Suppressor macrophage treated with lipopolysaccharide for 4 hours (primary cell): ENCODE data around the gene PIK3R5.
"Not testable (repeated sequence)": the region's sequence is repeated elsewhere in the genome, so short reads cannot be mapped to it uniquely, and the experiment has no call there.

Experiments
- DNase-seq: peaks from one replicate; pipeline ENCODE4 v3.0.0-alpha.2; 2020

The PIK3R5 gene

DNA sequence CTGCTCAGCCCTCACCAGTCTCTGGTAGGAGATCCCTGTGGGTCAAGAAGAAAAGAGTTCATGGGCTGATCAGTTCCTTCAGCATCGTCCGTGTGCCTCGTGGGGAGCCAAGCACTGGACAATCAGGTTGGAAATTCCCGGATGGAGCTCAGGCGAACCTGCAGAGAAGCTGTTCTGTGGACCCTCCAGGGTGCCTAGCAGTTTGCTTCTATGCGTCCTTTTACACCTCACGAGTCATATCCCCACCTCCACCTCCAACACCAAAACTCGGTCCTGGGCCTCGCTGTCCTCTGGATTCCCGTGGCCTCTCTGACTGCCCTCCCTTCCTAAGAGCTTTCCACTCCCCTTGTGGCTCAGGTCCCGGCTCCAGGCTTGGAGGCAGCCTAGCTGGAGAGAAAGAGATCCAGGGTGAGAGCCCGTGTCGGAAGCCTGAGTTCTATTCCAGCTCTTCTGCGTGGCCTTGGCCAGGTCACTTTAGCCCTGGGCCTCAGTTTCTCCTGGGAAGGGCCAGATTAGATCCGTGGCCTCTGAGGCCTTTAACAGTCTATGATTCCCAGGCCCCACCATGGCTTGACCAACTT lies 71.8 kb downstream of the PIK3R5 start:
- DNase-seq = no peak

GRCh38 chr17:8893059-8893458 lies 72.4 kb downstream of the PIK3R5 start:
- DNase-seq = no peak

- peak; percentile 84 for DNase-seq
Measured at GRCh38 chr17:8892338-8892690, 73.2 kb downstream of the PIK3R5 start.

- no peak for DNase-seq
Measured at GRCh38 chr17:8890671-8891070, 74.8 kb downstream of the PIK3R5 start.

DNA sequence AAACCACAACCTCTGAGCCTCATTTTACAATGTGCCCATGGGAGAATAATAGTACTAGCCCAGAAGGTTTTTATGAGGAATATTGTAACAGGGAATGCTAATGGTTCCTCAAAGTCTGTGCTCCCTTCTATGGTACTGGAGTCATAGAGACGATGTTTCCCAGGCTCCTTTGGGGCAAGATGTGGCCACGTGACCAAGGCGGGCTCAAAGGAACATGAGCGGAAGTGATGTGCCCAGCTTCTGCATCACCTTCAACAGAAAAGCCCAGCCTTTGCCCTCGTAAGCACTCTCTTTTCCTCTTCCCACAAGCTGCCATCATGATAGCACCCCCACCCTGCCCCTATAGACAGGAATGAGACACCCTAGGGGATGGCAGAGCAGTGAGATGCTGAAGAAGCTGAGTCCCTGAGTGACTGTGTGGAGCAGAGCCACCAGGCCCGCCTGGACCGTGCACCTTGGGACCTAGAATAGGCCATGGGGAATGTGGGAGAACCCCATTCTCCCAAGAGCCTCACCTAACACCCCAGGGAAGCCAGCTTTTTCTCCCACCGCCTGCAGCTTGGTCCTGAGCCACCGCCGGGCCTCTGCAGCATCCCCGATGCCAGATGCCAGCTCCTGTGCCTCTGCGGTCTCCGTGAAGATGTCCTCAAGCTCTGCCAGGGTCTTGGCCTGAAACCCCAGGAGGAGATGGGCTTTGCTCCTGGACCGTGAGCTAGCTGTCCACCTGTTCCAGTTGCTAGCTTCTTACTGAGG lies 75.9 kb downstream of the PIK3R5 start:
- DNase-seq = no peak

DNA sequence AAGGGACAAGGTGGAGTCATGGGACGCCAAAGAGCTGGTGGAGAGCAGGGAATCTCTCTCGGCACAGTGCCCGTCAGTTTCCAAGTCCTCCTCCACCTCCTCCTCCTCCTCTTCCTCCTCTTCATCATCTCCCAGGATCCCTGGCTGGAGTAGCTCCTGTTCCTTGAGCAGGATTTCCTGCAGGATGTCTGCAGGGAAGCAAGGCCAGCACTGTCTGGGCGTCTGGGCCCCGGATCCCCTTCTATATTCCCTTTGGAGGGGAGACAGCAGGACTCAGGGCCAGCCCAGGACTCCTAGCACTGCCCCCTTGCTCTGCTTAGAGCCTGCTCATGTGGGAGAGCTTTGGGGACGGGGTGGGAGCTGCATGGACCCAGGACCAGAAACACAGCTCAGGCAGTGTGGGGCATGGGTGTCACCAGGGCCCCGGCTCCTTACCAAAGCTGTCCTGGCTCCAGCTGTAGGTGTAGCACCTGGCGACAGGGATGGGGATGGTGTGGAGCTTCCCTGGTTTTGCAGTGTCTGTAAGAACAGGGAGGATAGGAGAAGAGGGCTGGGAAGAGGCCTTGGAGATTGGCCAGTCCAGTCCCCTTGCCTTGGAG lies 76.7 kb downstream of the PIK3R5 start:
- DNase-seq = no peak

- no peak for DNase-seq
Measured at GRCh38 chr17:8887834-8888703, 77.4 kb downstream of the PIK3R5 start.

GRCh38 chr17:8887301-8887700 lies 78.2 kb downstream of the PIK3R5 start:
- no peak for DNase-seq

- DNase-seq = no peak
Measured at GRCh38 chr17:8885967-8886684, 79.4 kb downstream of the PIK3R5 start.

- not testable (repeated sequence) for DNase-seq
Measured at GRCh38 chr17:8885163-8885966, 80.1 kb downstream of the PIK3R5 start.

DNA sequence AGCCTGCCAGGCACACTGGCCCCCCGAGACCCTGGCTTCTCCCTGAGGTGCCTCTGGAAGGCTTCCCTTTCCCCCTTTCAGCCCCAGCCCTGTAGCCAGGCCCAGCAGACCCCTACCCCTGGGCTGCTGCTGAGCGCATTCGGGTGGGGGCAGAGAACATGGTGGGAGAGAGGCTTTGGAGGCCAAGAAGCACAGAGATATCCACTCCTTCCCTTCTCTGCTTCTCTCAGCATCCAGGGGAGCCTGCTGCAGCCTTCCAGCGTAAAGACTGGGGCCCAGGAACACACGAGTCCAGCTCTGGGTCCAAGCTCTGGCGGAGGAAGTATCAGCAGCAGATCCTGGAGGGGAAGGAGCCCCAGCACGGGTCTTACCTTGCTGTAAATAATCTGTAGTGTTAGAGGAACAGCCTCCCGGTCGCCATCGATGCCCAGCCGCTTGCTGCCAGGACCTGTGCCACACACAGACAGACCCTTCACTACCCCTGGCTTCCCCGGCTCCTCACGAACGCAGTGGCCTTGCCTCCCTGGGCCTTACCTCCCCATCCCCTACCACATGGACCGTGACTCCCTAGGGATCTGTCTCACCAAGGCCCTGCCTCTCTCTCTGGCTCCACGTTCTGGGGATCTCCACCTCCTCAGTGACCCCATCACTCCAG lies 81.0 kb downstream of the PIK3R5 start:
- DNase-seq = no peak

DNA sequence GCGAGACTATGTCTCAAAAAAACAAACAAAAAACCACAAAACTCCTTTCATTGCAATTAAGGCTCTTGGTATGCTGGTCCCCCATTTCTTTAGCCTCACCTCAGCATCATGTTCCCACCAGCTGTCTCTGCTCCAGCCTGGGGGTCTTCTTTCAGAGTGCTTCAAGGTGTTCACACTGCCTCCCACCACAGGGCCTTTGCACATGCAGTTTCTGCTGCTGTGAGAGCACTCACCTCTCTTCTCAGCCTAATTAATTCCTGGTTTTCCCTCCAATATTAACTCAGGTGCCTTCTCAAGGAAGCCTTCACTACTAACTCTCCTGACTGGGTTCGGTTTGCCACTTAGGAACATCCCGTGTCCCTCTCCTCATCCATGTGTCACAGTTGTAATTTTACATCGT lies 82.2 kb downstream of the PIK3R5 start:
- DNase-seq = no peak

- no peak for DNase-seq
Measured at GRCh38 chr17:8881606-8882005, 83.9 kb downstream of the PIK3R5 start.

- no peak for DNase-seq
Measured at GRCh38 chr17:8880466-8880865, 85.0 kb downstream of the PIK3R5 start.

DNA sequence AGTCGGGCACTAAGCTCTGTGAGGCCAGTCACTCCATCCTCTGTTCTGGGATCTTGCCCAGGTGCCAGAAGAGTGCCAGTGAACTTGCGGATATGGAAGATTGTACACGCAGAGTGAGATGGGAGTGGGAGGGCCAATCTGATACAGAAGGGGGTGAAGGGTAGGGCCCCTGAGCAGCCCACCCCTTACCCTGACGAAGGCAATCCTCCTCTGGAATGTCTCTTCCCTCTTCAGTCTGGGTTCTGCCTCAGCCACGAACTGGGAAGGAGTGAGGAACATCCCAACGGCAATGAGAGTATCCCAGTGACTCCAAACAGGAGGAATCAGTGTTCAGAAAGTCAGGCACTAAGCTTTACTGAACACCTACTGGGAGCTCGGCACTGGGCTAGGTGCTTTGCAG lies 86.1 kb downstream of the PIK3R5 start:
- DNase-seq = no peak

DNA sequence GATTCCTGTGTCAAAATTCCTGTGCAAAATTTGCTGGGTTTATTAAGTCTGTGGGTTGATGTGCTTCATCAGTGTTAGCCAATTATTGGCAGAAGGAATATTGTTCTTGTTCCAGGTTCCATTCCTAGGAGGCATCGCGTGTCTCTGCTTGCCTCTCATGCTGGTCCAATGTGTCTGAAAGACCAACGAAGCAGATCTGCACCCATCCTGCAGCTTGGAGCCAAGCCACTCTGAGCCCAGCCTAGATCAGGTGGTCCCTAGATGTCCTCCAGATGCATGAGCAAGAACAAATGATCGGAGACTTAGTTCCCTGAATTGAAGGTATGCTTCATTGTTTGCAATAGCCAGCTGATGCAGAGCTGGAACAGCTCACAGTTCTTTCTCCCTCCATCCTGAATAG lies 87.5 kb downstream of the PIK3R5 start:
- DNase-seq = no peak

DNA sequence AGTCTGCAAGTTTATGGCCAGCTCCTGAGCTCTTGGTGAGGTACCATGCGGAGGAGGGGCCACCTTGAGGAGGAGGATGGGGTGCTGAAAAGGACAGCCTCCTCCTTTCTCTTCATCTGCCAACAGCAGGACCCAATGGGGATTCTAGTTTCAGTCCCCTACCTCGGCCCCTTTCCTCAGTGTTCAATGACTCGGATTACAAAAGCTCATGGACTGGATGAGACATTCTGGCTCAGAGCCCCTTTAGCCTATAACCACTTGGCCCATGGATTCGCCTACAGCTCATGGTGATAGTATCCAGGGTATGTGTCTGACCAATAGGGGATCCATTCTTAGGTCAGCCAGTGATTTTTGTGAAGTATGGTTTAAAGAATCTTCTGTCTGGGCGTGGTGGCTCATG lies 89.5 kb downstream of the PIK3R5 start:
- no peak for DNase-seq

DNA sequence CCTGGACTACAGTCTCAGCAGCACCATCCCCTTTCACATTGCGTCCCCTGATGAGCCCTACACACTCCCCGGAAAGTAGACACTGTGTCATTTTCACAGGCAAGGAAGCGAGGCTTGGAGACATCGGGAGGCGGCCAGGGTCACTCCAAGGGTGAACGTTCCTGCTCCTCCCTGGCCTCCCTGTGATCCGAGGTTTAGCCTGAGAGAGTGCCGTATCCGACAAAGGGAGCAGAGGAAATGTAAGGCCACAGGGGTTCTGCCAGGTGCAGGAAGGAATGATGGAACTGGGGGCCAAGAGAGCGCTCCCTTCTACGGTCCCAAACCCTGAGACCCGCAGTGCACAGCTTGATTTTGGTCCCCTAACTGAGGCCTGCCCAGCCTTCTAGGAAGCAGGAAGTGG lies 90.1 kb downstream of the PIK3R5 start:
- DNase-seq = no peak

- no peak for DNase-seq
Measured at GRCh38 chr17:8873801-8874715, 91.4 kb downstream of the PIK3R5 start.

- DNase-seq = no peak
Measured at GRCh38 chr17:8872705-8873435, 92.6 kb downstream of the PIK3R5 start.
